ENCODE results near the gene ANKRD66.

GRCh38 chr6:46720401-46720800 lies 26.3 kb upstream of the ANKRD66 start:
- TF ChIP-seq CTCF (IDR thresholded peaks at IDR 0.05) (no peak), JUN (IDR thresholded peaks at IDR 0.05) (no peak), PHF8 (IDR thresholded peaks at IDR 0.05; ENCODE audit: borderline replicate concordance, low read depth) (no peak), BCL3 (IDR thresholded peaks at IDR 0.05) (no peak), ZNF302 (CRISPR knock-in tag; IDR thresholded peaks at IDR 0.05) (no peak), HMGXB4 (CRISPR knock-in tag; IDR thresholded peaks at IDR 0.05; ENCODE audit: borderline replicate concordance) (no peak), TP53 (CRISPR knock-in tag; IDR thresholded peaks at IDR 0.05) (no peak), NR3C1 (IDR thresholded peaks at IDR 0.05) (no peak), KDM1A (IDR thresholded peaks at IDR 0.05; ENCODE audit: low read depth) (no peak), HES2 (IDR thresholded peaks at IDR 0.05) (no peak), RAD21 (conservative IDR thresholded peaks at IDR 0.05 in 1 of 2, IDR thresholded peaks at IDR 0.05 in 1 of 2) (no peak), RARB (CRISPR knock-in tag; IDR thresholded peaks at IDR 0.05) (no peak), EP300 (IDR thresholded peaks at IDR 0.05) (no peak), RFX5 (IDR thresholded peaks at IDR 0.05) (no peak)
